Measurements from ENCODE around the gene MAGOH. TPM values are rescaled to one million over a fixed set of nuclear protein-coding genes. Genes with fewer than 3 reads are reported as not detected.

MAGOH gene
- total and polyA plus RNA-seq, 2 donors (not counting 3 experiments of a cell fraction or from before 2014, with no cell fraction given) = 25.9 to 60.1 TPM

- no TSS peak for BruUV-seq (replicated peaks)
- H2AFZ ChIP-seq (ENCODE audit: low read depth, low read length) = no peak overlapping the region
- TF ChIP-seq POLR2AphosphoS5 (IDR thresholded peaks at IDR 0.05; ENCODE audit: insufficient read depth, low read depth, low read length) (no peak), FOS (IDR thresholded peaks at IDR 0.05; ENCODE audit: borderline replicate concordance, insufficient read depth, low read length) (no peak), JUN (IDR thresholded peaks at IDR 0.05; ENCODE audit: borderline replicate concordance, insufficient read depth, insufficient read length, low read depth) (no peak), MAX (IDR thresholded peaks at IDR 0.05; ENCODE audit: insufficient read depth, insufficient read length) (no peak), POLR2A (IDR thresholded peaks at IDR 0.05; ENCODE audit: low read depth, low read length) (no peak), CTCF (IDR thresholded peaks at IDR 0.05; ENCODE audit: extremely low read depth in 1 of 2, insufficient read depth in 1 of 2, low read depth in 1 of 2, low read length in 2 of 2) (no peak), GATA2 (IDR thresholded peaks at IDR 0.05; ENCODE audit: insufficient read depth, insufficient read length, low read depth, low read length) (no peak), EZH2 (IDR thresholded peaks at IDR 0.05; ENCODE audit: borderline replicate concordance, low read depth, low read length, severe bottlenecking) (no peak), MYC (IDR thresholded peaks at IDR 0.05; ENCODE audit: low read depth, low read length) (no peak)
- no peaks in the 10 kb centered on the region for H4K20me1 ChIP-seq (replicated peaks; ENCODE audit: control insufficient read depth, extremely low read depth, insufficient read depth, low read length)
- no peak overlapping the region for H3K4me3 ChIP-seq (replicated peaks in 1 of 3; ENCODE audit: insufficient read depth in 1 of 3, low read depth in 1 of 3, low read length in 3 of 3)
- H3K27ac ChIP-seq (ENCODE audit: insufficient read depth, low read depth, low read length) = no peak overlapping the region
- H3K9ac ChIP-seq (replicated peaks; ENCODE audit: extremely low read depth, insufficient read depth, low read length) = no peak overlapping the region
- H3K4me2 ChIP-seq (ENCODE audit: insufficient read depth, low read length) = no peak overlapping the region
- H3K79me2 ChIP-seq (ENCODE audit: control insufficient read depth, insufficient read depth, low read length) = peaks cover 8% of the 10 kb centered on the region
- H3K36me3 ChIP-seq (ENCODE audit: control insufficient read depth in 2 of 2, extremely low read depth in 1 of 2, insufficient read depth in 2 of 2, low read length in 2 of 2) = peaks cover 12 to 23% of the 10 kb centered on the region in 2 experiments
- ChIA-PET CTCF (no interaction called here), POLR2A (no interaction called here)
- DNase-seq (ENCODE audit: low read depth, low spot score) = no peak
- no peak for FAIRE-seq
- H3K27me3 ChIP-seq (ENCODE audit: control insufficient read depth in 2 of 2, insufficient read depth in 2 of 2, low read length in 2 of 2) = no peaks in the 10 kb centered on the region
- H3K9me1 ChIP-seq (replicated peaks; ENCODE audit: control insufficient read depth, extremely low read depth, insufficient read depth, low read length) = no peaks in the 10 kb centered on the region
- dilution Hi-C loops (cut with MboI; ENCODE audit: extremely low pct_ligation_motif_present, low sequenced_read_pairs) (no loop called here), intact Hi-C loops (cut with micrococcal nuclease) (no loop called here)
- peaks cover 7% of the 10 kb centered on the region for H3K4me1 ChIP-seq (ENCODE audit: control insufficient read depth, extremely low read depth, insufficient read depth, low read length)
- no peaks in the 10 kb centered on the region for H3K9me3 ChIP-seq (replicated peaks; ENCODE audit: control insufficient read depth, insufficient read depth, low read length)
These were observed 23.9 kb downstream of the MAGOH start for GRCh38 chr1:53214376-53214940.
